Endodermal cell (in vitro differentiated cells): ENCODE results near the gene CHSY1. TPM values are rescaled to one million over a fixed set of nuclear protein-coding genes. Genes with fewer than 3 reads are reported as not detected.

Source experiments
- DNase-seq: peaks from one replicate; pipeline ENCODE4 v3.0.0-alpha.2; 2017
- H3K27ac ChIP-seq: 2 replicates; pipeline ENCODE4 v1.5.1; 2013; ENCODE audit warnings: mild to moderate bottlenecking, low read depth, low read length, moderate library complexity
- H3K27me3 ChIP-seq: 2 replicates; pipeline ENCODE4 v1.6.1; 2013; ENCODE audit warnings: mild to moderate bottlenecking, low read length, moderate library complexity; ENCODE audit not compliant: insufficient read depth, control insufficient read depth, poor library complexity, severe bottlenecking
- H3K36me3 ChIP-seq: 2 replicates; pipeline ENCODE4 v1.7.0; 2013; ENCODE audit warnings: mild to moderate bottlenecking, low read length, moderate library complexity; ENCODE audit not compliant: control insufficient read depth, insufficient read depth
- H3K4me1 ChIP-seq: one replicate; pipeline ENCODE4 v1.7.0; 2013; ENCODE audit warnings: low read length; ENCODE audit not compliant: control insufficient read depth, insufficient read depth
- H3K4me3 ChIP-seq: 2 replicates; pipeline ENCODE4 v1.5.1; 2013; ENCODE audit warnings: mild to moderate bottlenecking, low read length, moderate library complexity
- H3K9ac ChIP-seq: 2 replicates; pipeline ENCODE4 v1.6.1; 2013; ENCODE audit warnings: mild to moderate bottlenecking, low read length, moderate library complexity; ENCODE audit not compliant: poor library complexity, severe bottlenecking; ENCODE audit errors: extremely low read depth
- H3K9me3 ChIP-seq: 2 replicates; pipeline ENCODE4 v1.6.1; 2013; ENCODE audit warnings: mild to moderate bottlenecking, low read length, moderate library complexity; ENCODE audit not compliant: control insufficient read depth
- H3K27ac Mint-ChIP-seq: 2 replicates; pipeline ENCODE4 v1.8.0; 2020; ENCODE audit warnings: mixed read lengths
- H3K27me3 Mint-ChIP-seq: 2 replicates; pipeline ENCODE4 v1.8.0; 2021; ENCODE audit warnings: mild to moderate bottlenecking, mixed read lengths; ENCODE audit not compliant: insufficient read depth
- H3K36me3 Mint-ChIP-seq: 2 replicates; pipeline ENCODE4 v1.8.0; 2020; ENCODE audit warnings: low read depth, mixed read lengths
- H3K4me1 Mint-ChIP-seq: 2 replicates; pipeline ENCODE4 v1.8.0; 2020; ENCODE audit warnings: mixed read lengths
- H3K4me3 Mint-ChIP-seq: 2 replicates; pipeline ENCODE4 v1.8.0; 2020; ENCODE audit warnings: mild to moderate bottlenecking, moderate library complexity, mixed read lengths
- H3K9me3 Mint-ChIP-seq: 2 replicates; pipeline ENCODE4 v1.8.0; 2020; ENCODE audit warnings: mild to moderate bottlenecking, mixed read lengths
- WGBS, 2 experiments: methylation state at CpG; one replicate each; pipeline versions ENCODE4 v1.1.5 to v1.1.7; 2013; ENCODE audit warnings: missing lambda C conversion rate in 2 of 2, mixed read lengths in 1 of 2; ENCODE audit not compliant: insufficient coverage in 1 of 2, insufficient read length in 1 of 2; 5-methylcytosine and 5-hydroxymethylcytosine counted together
- total RNA-seq, 2 donors: library from RNA; stranded (reverse); fragmentation: NEBNext Ultra II Directional in 1 of 2; extraction: Animal tissue kit (Norgen Biotek cat#: 25700) in 1 of 2; gene quantifications; 2 replicates in 1 of 2; 3 replicates in 1 of 2; pipeline ENCODE4 v1.2.1, GENCODE V29; 2021
- TF ChIP-seq, protein P1 (sequence below): fragments of 200-600 bp; sonication (generic); conservative IDR thresholded peaks from 2 replicates; pipeline ENCODE4 v1.5.0; 2021; ENCODE audit warnings: antibody characterized with exemption, mild to moderate bottlenecking

The CHSY1 gene
- total RNA-seq, 2 donors from 2014 or later, result 33.3 to 39.9 TPM

DNA sequence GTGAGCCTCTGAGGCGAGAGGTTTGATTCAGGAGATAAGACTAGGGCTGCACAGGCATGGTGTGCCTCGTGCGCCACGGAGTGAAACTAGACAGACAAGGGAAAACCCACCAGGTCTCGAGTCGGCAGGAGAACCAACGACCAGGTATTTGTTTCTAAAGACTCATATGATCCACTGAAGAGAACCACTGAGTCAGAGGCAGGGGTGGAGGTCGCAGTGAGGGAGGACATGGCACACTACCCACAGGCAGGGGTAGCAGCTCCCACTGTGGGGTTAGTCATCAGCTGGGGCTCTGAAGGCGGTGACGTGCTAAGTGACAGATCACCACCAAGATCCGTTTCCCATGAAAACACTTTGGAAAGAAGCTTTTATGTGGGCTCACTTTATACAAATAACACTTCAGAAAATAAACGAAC, 45.7 kb downstream of the CHSY1 start:
- no peak for DNase-seq
- TF ChIP-seq, protein P1, sequence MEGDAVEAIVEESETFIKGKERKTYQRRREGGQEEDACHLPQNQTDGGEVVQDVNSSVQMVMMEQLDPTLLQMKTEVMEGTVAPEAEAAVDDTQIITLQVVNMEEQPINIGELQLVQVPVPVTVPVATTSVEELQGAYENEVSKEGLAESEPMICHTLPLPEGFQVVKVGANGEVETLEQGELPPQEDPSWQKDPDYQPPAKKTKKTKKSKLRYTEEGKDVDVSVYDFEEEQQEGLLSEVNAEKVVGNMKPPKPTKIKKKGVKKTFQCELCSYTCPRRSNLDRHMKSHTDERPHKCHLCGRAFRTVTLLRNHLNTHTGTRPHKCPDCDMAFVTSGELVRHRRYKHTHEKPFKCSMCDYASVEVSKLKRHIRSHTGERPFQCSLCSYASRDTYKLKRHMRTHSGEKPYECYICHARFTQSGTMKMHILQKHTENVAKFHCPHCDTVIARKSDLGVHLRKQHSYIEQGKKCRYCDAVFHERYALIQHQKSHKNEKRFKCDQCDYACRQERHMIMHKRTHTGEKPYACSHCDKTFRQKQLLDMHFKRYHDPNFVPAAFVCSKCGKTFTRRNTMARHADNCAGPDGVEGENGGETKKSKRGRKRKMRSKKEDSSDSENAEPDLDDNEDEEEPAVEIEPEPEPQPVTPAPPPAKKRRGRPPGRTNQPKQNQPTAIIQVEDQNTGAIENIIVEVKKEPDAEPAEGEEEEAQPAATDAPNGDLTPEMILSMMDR, result no peak
- Histone ChIP-seq H3K27me3 (no peaks in the 10 kb centered on the region), H3K36me3 (peaks cover 4% of the 10 kb centered on the region), H3K9ac (no peak overlapping the region), H3K4me1 (peaks cover 15% of the 10 kb centered on the region), H3K27ac (no peak overlapping the region), H3K4me3 (no peak overlapping the region), H3K9me3 (no peaks in the 10 kb centered on the region)
- H3K27ac Mint-ChIP-seq, result no peak overlapping the region
- WGBS, 2 experiments, result 95 to 98% methylated on average over 7 to 11 of the region's 12 CpGs
- H3K27me3 Mint-ChIP-seq, result no peaks in the 10 kb centered on the region
- H3K9me3 Mint-ChIP-seq, result no peaks in the 10 kb centered on the region
- no peak overlapping the region for H3K4me3 Mint-ChIP-seq
- H3K4me1 Mint-ChIP-seq, result peaks cover 27% of the 10 kb centered on the region
- H3K36me3 Mint-ChIP-seq, result peaks cover 8% of the 10 kb centered on the region

DNA sequence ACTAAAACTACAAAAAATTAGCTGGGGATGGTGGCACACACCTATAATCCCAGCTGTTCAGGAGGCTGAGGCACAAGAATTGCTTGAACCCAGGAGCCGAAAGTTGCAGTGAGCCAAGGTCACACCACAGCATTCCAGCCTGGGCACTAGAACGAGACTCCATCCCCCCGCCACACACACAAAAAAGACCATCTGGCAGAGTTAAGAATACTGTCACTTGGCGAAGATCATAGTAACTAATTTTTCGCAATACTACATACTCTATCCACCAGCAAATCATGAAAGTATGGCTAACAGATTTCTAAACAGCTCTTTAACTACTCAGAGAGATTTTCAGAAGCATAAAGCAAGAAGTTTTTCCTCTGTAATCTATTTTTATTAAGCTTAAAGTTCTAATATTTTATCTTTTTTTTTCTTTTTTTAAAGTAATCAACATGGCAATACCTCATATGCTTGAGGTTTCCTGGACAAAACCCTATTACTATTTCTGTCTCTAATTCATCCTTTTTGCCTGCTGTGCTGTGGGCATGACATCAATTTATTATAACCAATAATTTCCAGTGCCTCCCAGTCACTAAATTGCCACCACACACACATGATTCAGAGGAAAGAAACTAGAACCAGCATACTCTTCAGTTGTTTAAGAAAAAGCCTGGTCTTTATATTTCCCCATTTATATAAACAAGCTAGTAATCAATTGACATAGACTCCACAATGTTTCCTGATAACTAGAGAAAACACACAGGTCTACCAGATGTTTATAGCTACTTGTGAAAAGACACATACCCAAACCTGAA, 46.9 kb downstream of the CHSY1 start:
- Mint-ChIP-seq H3K4me3 (no peak overlapping the region), H3K36me3 (peaks cover 8% of the 10 kb centered on the region), H3K27ac (no peak overlapping the region), H3K4me1 (peaks cover 17% of the 10 kb centered on the region), H3K27me3 (no peaks in the 10 kb centered on the region), H3K9me3 (no peaks in the 10 kb centered on the region)
- 95 to 96% methylated on average over 5 of the region's 5 CpGs for WGBS, 2 experiments
- TF ChIP-seq, protein P1, result no peak
- DNase-seq, result no peak
- H3K4me1 ChIP-seq, result peaks cover 8% of the 10 kb centered on the region
- no peaks in the 10 kb centered on the region for H3K27me3 ChIP-seq
- H3K4me3 ChIP-seq, result no peak overlapping the region
- H3K9me3 ChIP-seq, result no peaks in the 10 kb centered on the region
- H3K36me3 ChIP-seq, result peaks cover 4% of the 10 kb centered on the region
- no peak overlapping the region for H3K9ac ChIP-seq
- H3K27ac ChIP-seq, result no peak overlapping the region

DNA sequence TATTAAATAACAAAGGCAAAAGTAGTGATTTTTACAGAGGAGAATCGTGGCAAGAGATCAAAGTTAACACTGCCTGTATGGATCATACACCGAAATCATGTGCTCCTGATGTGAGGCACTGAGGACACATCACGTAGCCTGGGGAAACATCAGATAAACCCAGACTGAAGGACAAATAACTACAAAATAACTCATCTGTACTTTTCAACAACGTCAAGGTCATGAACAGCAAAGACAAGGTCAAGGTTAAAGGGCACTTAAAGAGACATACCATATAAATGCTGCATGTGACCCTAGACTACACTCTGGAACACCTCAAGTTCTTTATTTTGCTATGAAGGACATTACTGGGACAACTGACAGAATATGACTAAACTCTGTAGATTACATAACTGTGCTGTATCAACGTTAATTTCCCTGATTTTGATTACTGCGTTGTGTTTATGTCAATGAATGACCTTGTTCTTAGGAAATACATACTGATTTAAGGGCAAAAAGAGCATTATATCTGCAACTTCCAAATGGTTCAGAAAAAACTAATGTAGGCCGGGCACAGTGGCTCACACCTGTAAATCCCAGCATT, 48.1 kb downstream of the CHSY1 start:
- Mint-ChIP-seq H3K9me3 (no peaks in the 10 kb centered on the region), H3K36me3 (peaks cover 8% of the 10 kb centered on the region), H3K4me1 (peaks cover 7% of the 10 kb centered on the region), H3K4me3 (no peak overlapping the region), H3K27ac (no peak overlapping the region), H3K27me3 (no peaks in the 10 kb centered on the region)
- H3K27ac ChIP-seq, result no peak overlapping the region
- no peaks in the 10 kb centered on the region for H3K9me3 ChIP-seq
- H3K4me3 ChIP-seq, result no peak overlapping the region
- no peak overlapping the region for H3K9ac ChIP-seq
- H3K4me1 ChIP-seq, result peaks cover 4% of the 10 kb centered on the region
- H3K27me3 ChIP-seq, result no peaks in the 10 kb centered on the region
- H3K36me3 ChIP-seq, result peaks cover 4% of the 10 kb centered on the region
- TF ChIP-seq, protein P1, result no peak
- no peak for DNase-seq
- 93 to 95% methylated on average over 7 of the region's 7 CpGs for WGBS, 2 experiments
